ENCODE results near the gene MYMK.

Gene MYMK

DNA sequence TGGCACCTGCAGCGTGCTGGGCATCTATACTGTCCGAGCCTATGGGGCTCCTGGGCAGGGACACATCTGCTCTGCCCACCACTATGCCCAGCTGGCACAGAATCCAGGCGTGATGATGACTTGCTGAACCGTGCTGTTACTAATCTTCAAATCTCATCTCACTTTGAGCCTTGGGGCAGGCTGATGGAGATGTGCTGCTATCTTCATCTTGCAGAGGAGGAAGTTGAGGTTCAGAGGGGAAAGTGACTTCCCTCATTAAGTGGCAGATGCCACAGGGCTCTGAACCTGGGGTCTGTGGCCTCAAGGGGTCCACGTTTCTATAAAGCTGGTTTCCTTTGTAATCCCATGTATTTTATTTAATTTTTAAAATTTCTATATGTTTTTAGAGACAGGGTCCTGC, 50.5 kb downstream of the MYMK start:
- Mint-ChIP-seq H3K4me1 (peaks cover 1% of the 10 kb centered on the region), H3K9me3 (no peaks in the 10 kb centered on the region), H3K4me3 (no peak overlapping the region), H3K27ac (ENCODE audit: low read depth) (no peak overlapping the region), H3K36me3 (ENCODE audit: insufficient read depth) (peaks cover 3% of the 10 kb centered on the region), H3K27me3 (no peaks in the 10 kb centered on the region)
- no peak for ATAC-seq (replicated peaks; ENCODE audit: extremely low read depth, poor library complexity, severe bottlenecking)
- no peak for DNase-seq (ENCODE audit: low spot score in 2 of 2)

GRCh38 chr9:133473743-133474142, 51.0 kb downstream of the MYMK start:
- H3K27ac Mint-ChIP-seq (ENCODE audit: low read depth), result no peak overlapping the region
- DNase-seq (ENCODE audit: low spot score in 2 of 2) (no peak), ATAC-seq (replicated peaks; ENCODE audit: extremely low read depth, poor library complexity, severe bottlenecking) (no peak)
- H3K4me3 Mint-ChIP-seq, result no peak overlapping the region
- no peaks in the 10 kb centered on the region for H3K27me3 Mint-ChIP-seq
- no peaks in the 10 kb centered on the region for H3K4me1 Mint-ChIP-seq
- no peaks in the 10 kb centered on the region for H3K9me3 Mint-ChIP-seq
- peaks cover 3% of the 10 kb centered on the region for H3K36me3 Mint-ChIP-seq (ENCODE audit: insufficient read depth)

GRCh38 chr9:133472753-133473378, 51.9 kb downstream of the MYMK start:
- Mint-ChIP-seq H3K9me3 (no peaks in the 10 kb centered on the region), H3K4me3 (no peak overlapping the region), H3K4me1 (no peaks in the 10 kb centered on the region), H3K27ac (ENCODE audit: low read depth) (no peak overlapping the region), H3K36me3 (ENCODE audit: insufficient read depth) (peaks cover 3% of the 10 kb centered on the region), H3K27me3 (no peaks in the 10 kb centered on the region)
- no peak for DNase-seq (ENCODE audit: low spot score in 2 of 2)
- ATAC-seq (replicated peaks; ENCODE audit: extremely low read depth, poor library complexity, severe bottlenecking), result no peak

DNA sequence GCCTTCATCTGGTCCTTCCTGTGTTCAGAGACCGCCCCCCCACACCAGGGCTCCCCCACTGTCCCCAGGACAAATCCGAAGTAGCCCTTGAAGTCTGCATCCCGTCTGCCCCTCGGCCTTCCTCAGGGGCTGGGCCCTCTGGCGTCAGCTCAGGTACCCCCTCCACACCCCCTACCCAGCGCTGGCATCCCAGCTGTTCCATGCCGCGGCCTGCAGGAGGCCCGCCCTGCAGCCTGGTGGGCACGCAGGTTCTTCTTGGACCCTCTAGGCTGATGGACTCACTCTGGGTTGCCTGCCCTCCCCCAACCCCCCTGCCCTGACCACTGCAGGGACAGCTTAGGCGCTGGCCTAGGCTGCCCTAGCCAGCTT, 52.5 kb downstream of the MYMK start:
- no peak for DNase-seq (ENCODE audit: low spot score in 2 of 2)
- Mint-ChIP-seq H3K4me1 (no peaks in the 10 kb centered on the region), H3K9me3 (no peaks in the 10 kb centered on the region), H3K4me3 (no peak overlapping the region), H3K36me3 (ENCODE audit: insufficient read depth) (peaks cover 3% of the 10 kb centered on the region), H3K27ac (ENCODE audit: low read depth) (no peak overlapping the region), H3K27me3 (no peaks in the 10 kb centered on the region)
- no peak for ATAC-seq (replicated peaks; ENCODE audit: extremely low read depth, poor library complexity, severe bottlenecking)

DNA sequence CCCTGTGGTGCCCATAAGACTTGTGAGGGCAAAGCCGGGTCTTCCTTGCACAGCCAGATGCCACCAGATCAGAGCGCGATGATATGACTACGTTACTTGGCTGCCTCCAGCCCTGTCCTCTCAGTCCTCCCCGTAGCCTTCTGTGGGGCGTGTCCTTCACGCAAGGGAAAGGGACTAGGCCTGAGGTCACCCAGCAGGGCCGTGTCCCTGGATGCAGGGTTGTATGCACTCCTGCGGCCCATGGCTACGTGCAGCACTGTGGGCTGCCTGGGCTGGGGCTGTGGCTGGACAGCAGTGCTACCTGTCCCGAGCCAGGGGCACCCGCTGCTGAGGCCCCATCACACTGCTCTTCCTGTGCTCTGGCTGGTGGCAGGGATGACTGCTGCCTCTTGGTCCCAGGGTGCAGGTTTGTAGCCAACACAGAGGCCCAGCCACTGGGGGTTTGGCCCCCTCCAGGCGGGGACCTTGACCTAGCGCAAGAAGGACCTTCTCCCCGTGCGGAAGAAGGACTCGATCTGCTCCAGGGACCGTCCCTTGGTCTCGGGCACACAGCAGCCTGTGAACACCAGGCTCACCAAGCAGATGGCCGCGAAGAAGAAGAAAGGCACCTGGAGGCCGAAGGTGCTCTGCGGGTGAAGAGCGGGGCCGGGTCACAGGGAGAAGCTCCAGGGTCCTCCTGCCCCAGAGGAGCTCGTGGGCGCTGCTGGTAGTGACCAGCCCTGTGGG, 53.0 kb downstream of the MYMK start:
- H3K9me3 Mint-ChIP-seq, result no peaks in the 10 kb centered on the region
- H3K4me1 Mint-ChIP-seq, result no peaks in the 10 kb centered on the region
- no peak for ATAC-seq (replicated peaks; ENCODE audit: extremely low read depth, poor library complexity, severe bottlenecking)
- H3K27ac Mint-ChIP-seq (ENCODE audit: low read depth), result no peak overlapping the region
- no peak for DNase-seq (ENCODE audit: low spot score in 2 of 2)
- no peaks in the 10 kb centered on the region for H3K27me3 Mint-ChIP-seq
- H3K36me3 Mint-ChIP-seq (ENCODE audit: insufficient read depth), result peaks cover 3% of the 10 kb centered on the region
- no peak overlapping the region for H3K4me3 Mint-ChIP-seq

- no peak for DNase-seq (ENCODE audit: low spot score in 2 of 2)
- Mint-ChIP-seq H3K27ac (ENCODE audit: low read depth) (peak overlapping the region; percentile 47), H3K4me1 (no peaks in the 10 kb centered on the region), H3K4me3 (no peak overlapping the region), H3K27me3 (no peaks in the 10 kb centered on the region), H3K36me3 (ENCODE audit: insufficient read depth) (peaks cover 2% of the 10 kb centered on the region), H3K9me3 (no peaks in the 10 kb centered on the region)
- no peak for ATAC-seq (replicated peaks; ENCODE audit: extremely low read depth, poor library complexity, severe bottlenecking)
Measured at GRCh38 chr9:133470988-133471387, 53.8 kb downstream of the MYMK start.

DNA sequence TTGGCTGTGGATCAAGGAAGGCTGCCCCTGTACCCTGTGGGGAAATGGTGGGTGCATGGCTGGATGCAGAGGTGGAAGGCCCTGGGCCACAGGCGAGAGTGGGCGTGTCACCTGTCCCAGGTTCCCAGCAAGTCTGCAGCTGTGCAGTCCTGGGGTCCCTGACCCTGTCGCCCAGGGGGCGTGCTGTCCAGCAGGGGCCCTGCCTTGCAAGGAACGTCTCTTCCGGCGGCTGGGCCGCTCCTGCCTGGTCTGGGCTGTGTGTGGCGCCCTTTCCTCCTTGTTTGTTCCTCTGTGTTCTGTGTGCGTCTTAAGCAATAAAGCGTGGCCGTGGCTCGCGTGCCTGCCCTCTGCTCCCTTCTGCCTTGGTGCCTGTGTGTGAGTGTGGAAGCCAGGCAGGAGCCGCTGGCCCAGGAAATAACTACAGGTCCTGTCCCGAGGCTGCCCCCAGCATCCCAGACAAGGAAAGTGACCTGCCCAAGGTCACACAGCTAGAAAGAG, 54.3 kb downstream of the MYMK start:
- H3K9me3 Mint-ChIP-seq, result no peaks in the 10 kb centered on the region
- no peak overlapping the region for H3K4me3 Mint-ChIP-seq
- ATAC-seq (replicated peaks; ENCODE audit: extremely low read depth, poor library complexity, severe bottlenecking) (no peak), DNase-seq (ENCODE audit: low spot score in 2 of 2) (no peak)
- peak overlapping the region; percentile 47 for H3K27ac Mint-ChIP-seq (ENCODE audit: low read depth)
- H3K27me3 Mint-ChIP-seq, result no peaks in the 10 kb centered on the region
- H3K36me3 Mint-ChIP-seq (ENCODE audit: insufficient read depth), result peaks cover 2% of the 10 kb centered on the region
- H3K4me1 Mint-ChIP-seq, result no peaks in the 10 kb centered on the region

DNA sequence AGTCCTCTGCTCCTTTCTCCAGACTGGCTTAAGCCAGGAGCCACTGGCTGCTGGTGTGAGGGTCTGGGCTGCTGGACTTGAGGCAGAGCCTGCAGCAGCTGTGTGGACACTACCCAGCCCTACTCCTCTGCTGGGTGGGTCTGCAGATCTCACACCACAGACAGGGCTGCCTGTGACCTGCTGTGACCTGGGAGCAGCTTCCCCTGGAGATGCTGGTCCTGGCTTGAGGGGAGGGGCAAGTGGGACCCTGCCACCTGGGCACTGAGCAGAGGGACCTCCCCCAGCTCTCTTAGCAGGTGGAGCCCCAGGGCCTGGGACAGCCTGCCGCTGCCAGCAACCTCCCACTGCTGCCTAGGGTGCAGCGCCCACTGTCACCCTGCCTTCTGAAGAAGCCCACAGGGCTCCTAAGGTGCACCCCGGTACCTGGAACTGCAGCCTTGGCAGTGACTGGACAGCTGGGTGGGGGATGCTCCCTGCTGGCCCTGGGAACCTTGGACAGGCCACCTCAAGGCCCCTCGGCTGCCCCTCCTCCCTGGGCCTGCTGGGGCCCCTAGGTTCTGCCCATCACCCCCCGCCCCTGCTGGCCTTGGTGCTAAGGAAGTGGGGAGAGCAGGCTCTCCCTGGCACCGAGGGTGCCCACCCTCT, 55.9 kb downstream of the MYMK start:
- DNase-seq (ENCODE audit: low spot score in 2 of 2) (no peak), ATAC-seq (replicated peaks; ENCODE audit: extremely low read depth, poor library complexity, severe bottlenecking) (no peak)
- Mint-ChIP-seq H3K4me3 (no peak overlapping the region), H3K4me1 (peaks cover 4% of the 10 kb centered on the region), H3K36me3 (ENCODE audit: insufficient read depth) (peaks cover 2% of the 10 kb centered on the region), H3K9me3 (no peaks in the 10 kb centered on the region), H3K27me3 (no peaks in the 10 kb centered on the region), H3K27ac (ENCODE audit: low read depth) (no peak overlapping the region)

DNA sequence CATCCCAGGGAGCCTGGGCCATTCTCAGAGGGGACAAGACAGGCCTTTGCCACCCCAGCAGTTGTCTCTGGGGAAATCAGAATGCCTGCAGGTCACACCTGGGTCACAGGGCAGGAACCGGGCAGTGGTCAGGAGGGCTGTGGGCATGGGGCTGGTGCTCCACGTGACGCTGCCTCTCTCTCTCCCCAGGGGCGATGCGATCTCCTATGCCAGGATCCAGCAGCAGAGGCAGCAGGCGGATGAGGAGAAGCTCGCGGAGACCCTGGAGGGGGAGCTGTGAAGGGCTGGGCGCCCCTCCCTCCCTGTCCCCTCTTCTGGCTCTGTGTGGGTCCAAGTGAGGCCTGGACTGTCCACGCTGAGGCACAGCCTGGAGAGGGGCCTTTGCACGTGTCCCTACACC, 56.4 kb downstream of the MYMK start:
- Mint-ChIP-seq H3K4me3 (no peak overlapping the region), H3K27ac (ENCODE audit: low read depth) (no peak overlapping the region), H3K4me1 (peaks cover 8% of the 10 kb centered on the region), H3K9me3 (no peaks in the 10 kb centered on the region), H3K27me3 (no peaks in the 10 kb centered on the region), H3K36me3 (ENCODE audit: insufficient read depth) (peaks cover 2% of the 10 kb centered on the region)
- ATAC-seq (replicated peaks; ENCODE audit: extremely low read depth, poor library complexity, severe bottlenecking), result no peak
- no peak for DNase-seq (ENCODE audit: low spot score in 2 of 2)

GRCh38 chr9:133467101-133467500, 57.7 kb downstream of the MYMK start:
- Mint-ChIP-seq H3K4me1 (peaks cover 8% of the 10 kb centered on the region), H3K27ac (ENCODE audit: low read depth) (no peak overlapping the region), H3K4me3 (no peak overlapping the region), H3K36me3 (ENCODE audit: insufficient read depth) (peaks cover 2% of the 10 kb centered on the region), H3K9me3 (no peaks in the 10 kb centered on the region), H3K27me3 (no peaks in the 10 kb centered on the region)
- DNase-seq (ENCODE audit: low spot score in 2 of 2) (no peak), ATAC-seq (replicated peaks; ENCODE audit: extremely low read depth, poor library complexity, severe bottlenecking) (no peak)

DNA sequence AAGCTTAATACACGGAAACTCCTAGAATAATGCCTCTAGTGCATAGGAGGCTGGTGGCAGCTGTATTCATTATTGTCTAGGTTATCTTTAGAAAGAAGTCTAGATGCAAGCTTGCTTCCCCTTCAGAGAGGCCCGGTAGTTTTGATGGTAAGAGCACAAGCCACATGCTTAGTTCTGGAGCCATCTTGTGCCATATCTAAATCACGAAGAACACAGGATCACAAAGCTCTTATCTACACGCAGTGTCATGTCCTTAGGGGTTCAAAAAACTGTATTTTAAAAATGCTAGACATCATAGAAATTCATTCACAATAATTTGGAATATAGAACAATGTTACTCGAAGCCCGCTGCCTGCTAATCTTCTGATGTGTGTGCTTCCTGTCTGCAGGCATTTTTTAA, 58.8 kb downstream of the MYMK start:
- Mint-ChIP-seq H3K27me3 (no peaks in the 10 kb centered on the region), H3K27ac (ENCODE audit: low read depth) (no peak overlapping the region), H3K9me3 (no peaks in the 10 kb centered on the region), H3K4me3 (no peak overlapping the region), H3K4me1 (peaks cover 16% of the 10 kb centered on the region), H3K36me3 (ENCODE audit: insufficient read depth) (peaks cover 4% of the 10 kb centered on the region)
- ATAC-seq (replicated peaks; ENCODE audit: extremely low read depth, poor library complexity, severe bottlenecking) (no peak), DNase-seq (ENCODE audit: low spot score in 2 of 2) (no peak)

DNA sequence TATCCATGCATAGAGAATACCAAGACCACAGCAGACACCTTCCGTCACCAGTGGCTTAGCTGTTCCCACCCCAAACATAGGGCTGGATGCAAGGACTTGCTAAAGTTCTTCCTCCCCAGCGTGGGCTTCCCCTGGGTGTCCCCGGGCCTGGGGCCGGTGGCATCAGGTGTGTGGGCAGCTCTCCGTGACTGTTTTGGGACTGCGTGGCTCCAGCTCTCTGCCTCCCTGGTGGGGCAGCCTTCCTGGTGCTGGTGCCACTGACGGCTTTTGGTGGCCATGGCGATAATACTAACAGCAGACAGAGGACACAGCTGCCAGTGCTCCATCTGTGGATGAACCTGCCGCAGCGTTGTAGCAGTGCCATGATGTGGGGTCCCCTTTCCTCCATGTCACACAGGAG, 60.1 kb downstream of the MYMK start:
- peaks cover 21% of the 10 kb centered on the region for H3K4me1 Mint-ChIP-seq
- no peak for DNase-seq (ENCODE audit: low spot score in 2 of 2)
- H3K27ac Mint-ChIP-seq (ENCODE audit: low read depth), result peak overlapping the region; percentile 46
- no peaks in the 10 kb centered on the region for H3K27me3 Mint-ChIP-seq
- peaks cover 8% of the 10 kb centered on the region for H3K36me3 Mint-ChIP-seq (ENCODE audit: insufficient read depth)
- no peak for ATAC-seq (replicated peaks; ENCODE audit: extremely low read depth, poor library complexity, severe bottlenecking)
- no peak overlapping the region for H3K4me3 Mint-ChIP-seq
- H3K9me3 Mint-ChIP-seq, result no peaks in the 10 kb centered on the region
